ENCODE measurements around the gene ABCC3. TPM values are rescaled to one million over a fixed set of nuclear protein-coding genes. Genes with fewer than 3 reads are reported as not detected.
A peak's percentile ranks its signal among the peaks of the same experiment; 100 is the strongest.

Gene ABCC3
- total RNA-seq, 1 donor from 2014 or later: 0.73 TPM

GRCh38 chr17:50594128-50594823 is 40.4 kb upstream of the ABCC3 start:
- no peak for TF ChIP-seq CTCF (IDR thresholded peaks at IDR 0.05)
- peaks cover 2% of the 10 kb centered on the region for H3K4me1 Mint-ChIP-seq (ENCODE audit: unreplicated experiment)
- no peaks in the 10 kb centered on the region for H3K27me3 Mint-ChIP-seq (ENCODE audit: unreplicated experiment)
- no peak overlapping the region for H3K4me3 Mint-ChIP-seq (ENCODE audit: unreplicated experiment)
- no peaks in the 10 kb centered on the region for H3K9me3 Mint-ChIP-seq (ENCODE audit: unreplicated experiment)
- H3K36me3 Mint-ChIP-seq (ENCODE audit: unreplicated experiment): no peaks in the 10 kb centered on the region
- DNase-seq (ENCODE audit: extremely low spot score, unreplicated experiment): no peak
- H3K27ac Mint-ChIP-seq (ENCODE audit: unreplicated experiment): no peak overlapping the region

GRCh38 chr17:50594892-50595291 is 39.8 kb upstream of the ABCC3 start:
- H3K4me3 Mint-ChIP-seq (ENCODE audit: unreplicated experiment): no peak overlapping the region
- H3K27me3 Mint-ChIP-seq (ENCODE audit: unreplicated experiment): no peaks in the 10 kb centered on the region

GRCh38 chr17:50596191-50597037 is 38.3 kb upstream of the ABCC3 start:
- Mint-ChIP-seq H3K4me1 (ENCODE audit: unreplicated experiment) (no peaks in the 10 kb centered on the region), H3K36me3 (ENCODE audit: unreplicated experiment) (no peaks in the 10 kb centered on the region), H3K4me3 (ENCODE audit: unreplicated experiment) (no peak overlapping the region), H3K27ac (ENCODE audit: unreplicated experiment) (no peak overlapping the region), H3K9me3 (ENCODE audit: unreplicated experiment) (no peaks in the 10 kb centered on the region), H3K27me3 (ENCODE audit: unreplicated experiment) (peaks cover 2% of the 10 kb centered on the region)
- no peak for DNase-seq (ENCODE audit: extremely low spot score, unreplicated experiment)
- TF ChIP-seq CTCF (IDR thresholded peaks at IDR 0.05): peak; percentile 21

More at GRCh38 chr17:50594892-50595291, 39.8 kb upstream of the ABCC3 start:
- no peak for TF ChIP-seq CTCF (IDR thresholded peaks at IDR 0.05)
- no peak for DNase-seq (ENCODE audit: extremely low spot score, unreplicated experiment)
- Mint-ChIP-seq H3K36me3 (ENCODE audit: unreplicated experiment) (no peaks in the 10 kb centered on the region), H3K27ac (ENCODE audit: unreplicated experiment) (no peak overlapping the region), H3K4me1 (ENCODE audit: unreplicated experiment) (no peaks in the 10 kb centered on the region), H3K9me3 (ENCODE audit: unreplicated experiment) (no peaks in the 10 kb centered on the region)

- TF ChIP-seq CTCF (IDR thresholded peaks at IDR 0.05): no peak
- H3K4me1 Mint-ChIP-seq (ENCODE audit: unreplicated experiment): no peaks in the 10 kb centered on the region
Measured at GRCh38 chr17:50598487-50598886, 36.2 kb upstream of the ABCC3 start.

GRCh38 chr17:50599606-50600005 is 35.1 kb upstream of the ABCC3 start:
- no peaks in the 10 kb centered on the region for H3K36me3 Mint-ChIP-seq (ENCODE audit: unreplicated experiment)
- no peak overlapping the region for H3K4me3 Mint-ChIP-seq (ENCODE audit: unreplicated experiment)
- peaks cover 19% of the 10 kb centered on the region for H3K27me3 Mint-ChIP-seq (ENCODE audit: unreplicated experiment)
- no peak for DNase-seq (ENCODE audit: extremely low spot score, unreplicated experiment)
- TF ChIP-seq CTCF (IDR thresholded peaks at IDR 0.05): no peak
- H3K27ac Mint-ChIP-seq (ENCODE audit: unreplicated experiment): no peak overlapping the region
- H3K4me1 Mint-ChIP-seq (ENCODE audit: unreplicated experiment): peaks cover 2% of the 10 kb centered on the region
- no peaks in the 10 kb centered on the region for H3K9me3 Mint-ChIP-seq (ENCODE audit: unreplicated experiment)

More at GRCh38 chr17:50598487-50598886, 36.2 kb upstream of the ABCC3 start:
- no peaks in the 10 kb centered on the region for H3K9me3 Mint-ChIP-seq (ENCODE audit: unreplicated experiment)
- H3K27ac Mint-ChIP-seq (ENCODE audit: unreplicated experiment): no peak overlapping the region
- H3K36me3 Mint-ChIP-seq (ENCODE audit: unreplicated experiment): no peaks in the 10 kb centered on the region
- peaks cover 17% of the 10 kb centered on the region for H3K27me3 Mint-ChIP-seq (ENCODE audit: unreplicated experiment)
- H3K4me3 Mint-ChIP-seq (ENCODE audit: unreplicated experiment): no peak overlapping the region
- no peak for DNase-seq (ENCODE audit: extremely low spot score, unreplicated experiment)
